IMR-90 (cell line): ENCODE data around the gene JMJD7. TPM values are rescaled to one million over a fixed set of nuclear protein-coding genes. Genes with fewer than 3 reads are reported as not detected.

ENCODE experiments used
- ATAC-seq: fragments of 200-7000 bp; cut with Tn5 transposase; 2 replicates; pipeline ENCODE4 v1.9.1; 2020; ENCODE audit warnings: low read depth, mild to moderate bottlenecking, moderate library complexity
- BruUV-seq: library from RNA; stranded (reverse); fragments of 400-500 nt; replicated peaks from 2 replicates; lab custom pipeline; 2021; lab: Mats Ljungman, UMichigan
- CTCF ChIA-PET: fragments of 300-600 bp; formaldehyde crosslinking; extraction: SDS; loops from one replicate; lab custom pipeline; 2021; ENCODE audit warnings: antibody characterized with exemption; lab: Yijun Ruan, JAX
- POLR2A ChIA-PET: fragments of 300-600 bp; sonication (Branson Sonifier 250); formaldehyde crosslinking; loops from one replicate; lab custom pipeline; 2022; ENCODE audit warnings: antibody characterized with exemption; ENCODE audit not compliant: unreplicated experiment; lab: Charles Lee
- DNase-seq: peaks from one replicate; pipeline ENCODE4 v3.0.0; 2013
- H2AFZ ChIP-seq: replicated peaks from 2 replicates; pipeline ENCODE3; 2013; ENCODE audit warnings: low read length, mild to moderate bottlenecking; ENCODE audit not compliant: poor library complexity
- H2AK5ac ChIP-seq: 2 replicates; pipeline ENCODE4 v1.6.1; 2013; ENCODE audit warnings: low read depth, low read length, inconsistent platforms
- H2AK9ac ChIP-seq: replicated peaks from 2 replicates; pipeline ENCODE3; 2013; ENCODE audit warnings: mild to moderate bottlenecking, low read depth, low read length, moderate library complexity; ENCODE audit not compliant: poor library complexity
- H2BK120ac ChIP-seq: 2 replicates; pipeline ENCODE4 v1.6.1; 2013; ENCODE audit warnings: low read depth, low read length, inconsistent platforms
- H2BK15ac ChIP-seq: 3 replicates; pipeline ENCODE4 v1.6.1; 2013; ENCODE audit warnings: low read depth, low read length, inconsistent platforms
- H2BK20ac ChIP-seq: 2 replicates; pipeline ENCODE4 v1.6.1; 2013; ENCODE audit warnings: low read depth, mild to moderate bottlenecking, inconsistent platforms, low read length, moderate library complexity
- H2BK5ac ChIP-seq: 2 replicates; pipeline ENCODE4 v1.6.1; 2013; ENCODE audit warnings: mild to moderate bottlenecking, low read depth, low read length, inconsistent platforms; ENCODE audit not compliant: poor library complexity, severe bottlenecking
- H3K14ac ChIP-seq: replicated peaks from 2 replicates; pipeline ENCODE4 v1.6.1; 2013; ENCODE audit warnings: low read depth, low read length, inconsistent platforms
- H3K18ac ChIP-seq: 2 replicates; pipeline ENCODE4 v1.6.1; 2013; ENCODE audit warnings: low read depth, low read length, control low read depth
- H3K23ac ChIP-seq: 2 replicates; pipeline ENCODE4 v1.6.1; 2013; ENCODE audit warnings: low read depth, low read length, inconsistent platforms
- H3K27ac ChIP-seq: 2 replicates; pipeline ENCODE4 v1.5.1; 2013; ENCODE audit warnings: mild to moderate bottlenecking, control low read depth, low read length; ENCODE audit not compliant: insufficient read depth
- H3K27me3 ChIP-seq: 2 replicates; pipeline ENCODE4 v1.6.1; 2013; ENCODE audit warnings: low read length; ENCODE audit not compliant: control insufficient read depth, insufficient read depth
- H3K36me3 ChIP-seq: 2 replicates; pipeline ENCODE4 v1.6.1; 2013; ENCODE audit warnings: low read length, mixed read lengths; ENCODE audit not compliant: control insufficient read depth, insufficient read depth
- H3K4ac ChIP-seq: 2 replicates; pipeline ENCODE4 v1.6.1; 2013; ENCODE audit warnings: low read depth, low read length, inconsistent platforms
- H3K4me1 ChIP-seq: 2 replicates; pipeline ENCODE4 v1.6.1; 2013; ENCODE audit warnings: low read length, mixed read lengths; ENCODE audit not compliant: control insufficient read depth, insufficient read depth
- H3K4me2 ChIP-seq: 2 replicates; pipeline ENCODE4 v1.6.1; 2013; ENCODE audit warnings: low read depth, mild to moderate bottlenecking, control low read depth, low read length, moderate library complexity
- H3K4me3 ChIP-seq: 2 replicates; pipeline ENCODE4 v1.5.1; 2013; ENCODE audit warnings: low read depth, mild to moderate bottlenecking, control low read depth, low read length, moderate library complexity; ENCODE audit not compliant: insufficient read depth
- H3K56ac ChIP-seq: 2 replicates; pipeline ENCODE4 v1.6.1; 2013; ENCODE audit warnings: low read length, inconsistent platforms; ENCODE audit not compliant: insufficient read depth; ENCODE audit errors: extremely low read depth
- H3K79me1 ChIP-seq, 2 experiments: 2 replicates each; pipeline ENCODE4 v1.6.1; 2013; ENCODE audit warnings: low read length in 2 of 2, inconsistent platforms in 1 of 2, low read depth in 1 of 2
- H3K9ac ChIP-seq: 2 replicates; pipeline ENCODE4 v1.6.1; 2013; ENCODE audit warnings: low read depth, low read length, control low read depth
- H3K9me1 ChIP-seq: 2 replicates; pipeline ENCODE4 v1.6.1; 2013; ENCODE audit warnings: low read length, inconsistent platforms; ENCODE audit not compliant: insufficient read depth
- H3K9me3 ChIP-seq: 2 replicates; pipeline ENCODE4 v1.6.1; 2013; ENCODE audit warnings: low read length; ENCODE audit not compliant: control insufficient read depth, insufficient read depth
- H4K20me1 ChIP-seq: 2 replicates; pipeline ENCODE4 v1.6.1; 2013; ENCODE audit warnings: low read length, inconsistent platforms; ENCODE audit not compliant: insufficient read depth
- H4K5ac ChIP-seq: 2 replicates; pipeline ENCODE4 v1.6.1; 2013; ENCODE audit warnings: mild to moderate bottlenecking, low read depth, low read length, control low read depth
- H4K8ac ChIP-seq, 2 experiments: 2 replicates each; pipeline ENCODE4 v1.6.1; 2013; ENCODE audit warnings: low read depth in 2 of 2, low read length in 2 of 2, control low read depth in 1 of 2, inconsistent platforms in 1 of 2
- H4K91ac ChIP-seq: 2 replicates; pipeline ENCODE4 v1.6.1; 2013; ENCODE audit warnings: low read depth, low read length, inconsistent platforms; ENCODE audit not compliant: insufficient read depth
- CEBPB ChIP-seq: IDR thresholded peaks from 2 replicates; pipeline ENCODE4 v1.6.1; 2012; ENCODE audit warnings: low read depth, low read length, improper control_type of control experiment
- RAD21 ChIP-seq: IDR thresholded peaks from 2 replicates; pipeline ENCODE4 v1.6.1; 2012; ENCODE audit warnings: low read length, improper control_type of control experiment
- WGBS, 2 experiments: methylation state at CpG; one replicate each; pipeline versions ENCODE4 v1.1.5 to v1.1.7; 2013; ENCODE audit warnings: missing lambda C conversion rate in 2 of 2; ENCODE audit not compliant: insufficient read length in 1 of 2; ENCODE audit errors: extremely low coverage in 2 of 2; 5-methylcytosine and 5-hydroxymethylcytosine counted together
- dilution Hi-C: fragments of 300-500 bp; cut with HindIII; formaldehyde crosslinking; loops from one replicate; pipeline ENCODE4 v1.14.3; 2018; ENCODE audit warnings: low sequenced_read_pairs; ENCODE audit not compliant: unreplicated experiment
- in situ Hi-C: fragments of 300-500 bp; cut with MboI; formaldehyde crosslinking; loops from 3 replicates; pipeline ENCODE4 v1.14.3; 2019; ENCODE audit warnings: low sequenced_read_pairs, inconsistent platforms, mixed read lengths
- intact Hi-C: fragments of 100-400 bp; cut with micrococcal nuclease; formaldehyde crosslinking; loops from 2 replicates; pipeline ENCODE4 v1.10.0; 2022
- polyA plus RNA-seq, 3 experiments: library from polyadenylated mRNA; depleted of rRNA; stranded (reverse); fragments of >200 nt; gene quantifications; 2 replicates each; pipeline ENCODE4 v1.2.3, GENCODE V29; 2012; ENCODE audit warnings: low replicate concordance in 1 of 3
- total RNA-seq: library from RNA; depleted of rRNA; stranded (reverse); fragments of >200 nt; gene quantifications from 2 replicates; pipeline ENCODE4 v1.2.3, GENCODE V29; 2012
- TF ChIP-seq, protein P1 (sequence below): fragments of 150-350 bp; IDR thresholded peaks from 2 replicates; pipeline ENCODE4 v1.6.1; 2016; ENCODE audit warnings: low read depth, mild to moderate bottlenecking, low read length, moderate library complexity, borderline replicate concordance

The JMJD7 gene
- total and polyA plus RNA-seq, 2 of the 4 experiments (the other 2 are of a cell fraction): 5.0 to 6.3 TPM

DNA sequence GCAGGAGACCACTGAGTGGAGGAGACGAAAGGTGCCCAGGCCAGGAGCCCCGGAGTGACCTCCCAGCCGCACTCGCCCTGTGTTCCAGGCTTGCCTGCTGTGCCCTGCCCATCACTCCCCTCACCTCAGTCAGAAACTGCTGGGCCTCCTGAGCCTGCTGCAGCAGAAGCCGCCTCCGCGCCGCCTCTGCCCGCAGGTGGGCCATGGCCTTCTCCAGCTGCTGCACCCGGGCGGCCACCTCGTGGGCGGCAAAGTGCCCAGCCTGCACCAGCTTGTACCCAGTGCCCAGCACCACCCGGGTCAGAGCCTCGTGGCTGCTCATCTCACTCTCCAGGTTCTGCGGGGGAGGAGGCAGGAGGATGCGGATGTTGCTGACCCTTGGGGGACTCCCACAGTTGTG, 28.4 kb downstream of the JMJD7 start:
- no peak overlapping the region for H2AK9ac ChIP-seq
- H3K9me1 ChIP-seq: no peaks in the 10 kb centered on the region
- dilution Hi-C loops: no loop called here
- no peaks in the 10 kb centered on the region for H3K9me3 ChIP-seq
- no peak overlapping the region for H3K18ac ChIP-seq
- H2BK120ac ChIP-seq: no peak overlapping the region
- H4K91ac ChIP-seq: no peak overlapping the region
- no peak overlapping the region for H2BK15ac ChIP-seq
- no peak overlapping the region for H2BK20ac ChIP-seq
- H3K4ac ChIP-seq: no peak overlapping the region
- intact Hi-C loops: no loop called here
- peaks cover 32% of the 10 kb centered on the region for H3K27me3 ChIP-seq
- H4K5ac ChIP-seq: no peak overlapping the region
- POLR2A ChIA-PET: no interaction called here
- no peaks in the 10 kb centered on the region for H3K4me1 ChIP-seq
- BruUV-seq: no TSS peak
- no peak overlapping the region for H3K4me2 ChIP-seq
- H3K23ac ChIP-seq: no peak overlapping the region
- H3K9ac ChIP-seq: no peak overlapping the region
- no peaks in the 10 kb centered on the region for H3K79me1 ChIP-seq
- H3K4me3 ChIP-seq: no peak overlapping the region
- in situ Hi-C loops: no loop called here
- H4K20me1 ChIP-seq: no peaks in the 10 kb centered on the region
- CTCF ChIA-PET: no interaction called here
- no peak overlapping the region for H3K56ac ChIP-seq
- ATAC-seq (no peak), DNase-seq (no peak)
- H3K27ac ChIP-seq: no peak overlapping the region
- H2AK5ac ChIP-seq: no peak overlapping the region
- no peaks in the 10 kb centered on the region for H3K36me3 ChIP-seq
- no peak overlapping the region for H2BK5ac ChIP-seq
- H2AFZ ChIP-seq: no peak overlapping the region
- H4K8ac ChIP-seq: no peak overlapping the region
- 87% methylated on average over 8 of the region's 17 CpGs; no CpG with 5 or more reads in 1 of the 2 experiments for WGBS, 2 experiments
- no peak for TF ChIP-seq RAD21
- TF ChIP-seq CEBPB: no peak
- TF ChIP-seq, protein P1, sequence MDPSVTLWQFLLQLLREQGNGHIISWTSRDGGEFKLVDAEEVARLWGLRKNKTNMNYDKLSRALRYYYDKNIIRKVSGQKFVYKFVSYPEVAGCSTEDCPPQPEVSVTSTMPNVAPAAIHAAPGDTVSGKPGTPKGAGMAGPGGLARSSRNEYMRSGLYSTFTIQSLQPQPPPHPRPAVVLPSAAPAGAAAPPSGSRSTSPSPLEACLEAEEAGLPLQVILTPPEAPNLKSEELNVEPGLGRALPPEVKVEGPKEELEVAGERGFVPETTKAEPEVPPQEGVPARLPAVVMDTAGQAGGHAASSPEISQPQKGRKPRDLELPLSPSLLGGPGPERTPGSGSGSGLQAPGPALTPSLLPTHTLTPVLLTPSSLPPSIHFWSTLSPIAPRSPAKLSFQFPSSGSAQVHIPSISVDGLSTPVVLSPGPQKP: no peak
- H3K14ac ChIP-seq: no peak overlapping the region
